Neural crest cell (in vitro differentiated cells): ENCODE results near the gene SLC6A1. TPM values are rescaled to one million over a fixed set of nuclear protein-coding genes. Genes with fewer than 3 reads are reported as not detected.
A peak's percentile ranks its signal among the peaks of the same experiment; 100 is the strongest.

ENCODE experiments used
- DNase-seq: peaks from one replicate; pipeline ENCODE4 v3.0.0; 2021; ENCODE audit warnings: low read depth, mixed read lengths, low spot score
- H3K27ac Mint-ChIP-seq: one replicate; pipeline ENCODE4 v1.8.0; 2021; ENCODE audit warnings: mild to moderate bottlenecking, mixed read lengths; ENCODE audit not compliant: unreplicated experiment
- H3K27me3 Mint-ChIP-seq: 2 replicates; pipeline ENCODE4 v1.8.0; 2021; ENCODE audit warnings: low read depth, mild to moderate bottlenecking, mixed read lengths
- H3K36me3 Mint-ChIP-seq: 2 replicates; pipeline ENCODE4 v1.8.0; 2021; ENCODE audit warnings: low read depth, mild to moderate bottlenecking, mixed read lengths
- H3K4me1 Mint-ChIP-seq: 2 replicates; pipeline ENCODE4 v1.8.0; 2021; ENCODE audit warnings: mixed read lengths
- H3K4me3 Mint-ChIP-seq: one replicate; pipeline ENCODE4 v1.8.0; 2021; ENCODE audit warnings: mild to moderate bottlenecking, mixed read lengths
- H3K9me3 Mint-ChIP-seq: 2 replicates; pipeline ENCODE4 v1.8.0; 2021; ENCODE audit warnings: mixed read lengths
- total RNA-seq: library from RNA; stranded (reverse); gene quantifications from 2 replicates; pipeline ENCODE4 v1.2.1, GENCODE V29; 2021
- TF ChIP-seq, protein P1 (sequence below): fragments of 200-600 bp; sonication (generic); conservative IDR thresholded peaks from 2 replicates; pipeline ENCODE4 v1.5.0; 2021; ENCODE audit warnings: antibody characterized with exemption, mild to moderate bottlenecking

SLC6A1 gene
- total RNA-seq, 1 donor from 2014 or later, result 0.42 TPM

DNA sequence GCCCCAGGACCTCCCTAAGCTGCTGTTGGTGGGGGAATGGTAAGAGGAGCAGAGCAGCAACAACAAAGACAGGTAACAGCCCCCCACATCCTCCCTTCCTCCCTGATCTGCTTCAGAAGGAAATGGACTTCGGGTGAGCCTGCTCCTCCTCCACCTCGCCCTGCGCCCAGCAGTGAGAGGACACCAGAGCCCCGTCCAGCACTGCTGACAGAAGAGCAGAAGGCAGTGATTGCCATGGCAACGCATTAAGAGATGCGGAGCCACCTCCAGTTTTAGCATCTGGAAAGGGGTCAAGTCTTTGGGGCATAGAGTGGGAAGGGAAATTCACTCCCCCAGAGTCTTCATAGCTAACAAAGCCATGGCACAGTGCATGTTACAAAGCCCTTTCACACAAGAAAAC, 84.2 kb downstream of the SLC6A1 start:
- Mint-ChIP-seq H3K36me3 (no peaks in the 10 kb centered on the region), H3K4me3 (no peak overlapping the region), H3K27me3 (no peaks in the 10 kb centered on the region), H3K9me3 (peaks cover 4% of the 10 kb centered on the region), H3K27ac (no peak overlapping the region), H3K4me1 (no peaks in the 10 kb centered on the region)
- DNase-seq, result no peak
- TF ChIP-seq, protein P1, sequence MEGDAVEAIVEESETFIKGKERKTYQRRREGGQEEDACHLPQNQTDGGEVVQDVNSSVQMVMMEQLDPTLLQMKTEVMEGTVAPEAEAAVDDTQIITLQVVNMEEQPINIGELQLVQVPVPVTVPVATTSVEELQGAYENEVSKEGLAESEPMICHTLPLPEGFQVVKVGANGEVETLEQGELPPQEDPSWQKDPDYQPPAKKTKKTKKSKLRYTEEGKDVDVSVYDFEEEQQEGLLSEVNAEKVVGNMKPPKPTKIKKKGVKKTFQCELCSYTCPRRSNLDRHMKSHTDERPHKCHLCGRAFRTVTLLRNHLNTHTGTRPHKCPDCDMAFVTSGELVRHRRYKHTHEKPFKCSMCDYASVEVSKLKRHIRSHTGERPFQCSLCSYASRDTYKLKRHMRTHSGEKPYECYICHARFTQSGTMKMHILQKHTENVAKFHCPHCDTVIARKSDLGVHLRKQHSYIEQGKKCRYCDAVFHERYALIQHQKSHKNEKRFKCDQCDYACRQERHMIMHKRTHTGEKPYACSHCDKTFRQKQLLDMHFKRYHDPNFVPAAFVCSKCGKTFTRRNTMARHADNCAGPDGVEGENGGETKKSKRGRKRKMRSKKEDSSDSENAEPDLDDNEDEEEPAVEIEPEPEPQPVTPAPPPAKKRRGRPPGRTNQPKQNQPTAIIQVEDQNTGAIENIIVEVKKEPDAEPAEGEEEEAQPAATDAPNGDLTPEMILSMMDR, result no peak

DNA sequence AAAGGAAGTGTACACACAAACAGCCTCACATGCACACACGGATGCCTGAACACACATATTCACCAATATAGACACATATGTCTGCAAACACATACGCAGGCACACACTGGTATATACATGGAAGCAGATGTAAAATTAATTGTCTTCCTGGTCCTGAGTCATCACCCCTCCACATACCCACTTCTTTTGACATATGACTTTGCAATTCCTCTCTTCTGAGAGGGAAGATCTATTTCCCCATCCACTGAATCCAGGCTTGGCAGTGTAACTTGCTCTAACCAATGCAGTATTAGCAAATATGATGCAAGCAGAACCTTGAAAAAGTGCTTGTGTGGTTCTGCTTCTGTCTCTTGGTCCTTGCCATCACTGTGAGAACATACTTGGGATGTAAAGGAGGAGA, 84.9 kb downstream of the SLC6A1 start:
- TF ChIP-seq, protein P1, result no peak

DNA sequence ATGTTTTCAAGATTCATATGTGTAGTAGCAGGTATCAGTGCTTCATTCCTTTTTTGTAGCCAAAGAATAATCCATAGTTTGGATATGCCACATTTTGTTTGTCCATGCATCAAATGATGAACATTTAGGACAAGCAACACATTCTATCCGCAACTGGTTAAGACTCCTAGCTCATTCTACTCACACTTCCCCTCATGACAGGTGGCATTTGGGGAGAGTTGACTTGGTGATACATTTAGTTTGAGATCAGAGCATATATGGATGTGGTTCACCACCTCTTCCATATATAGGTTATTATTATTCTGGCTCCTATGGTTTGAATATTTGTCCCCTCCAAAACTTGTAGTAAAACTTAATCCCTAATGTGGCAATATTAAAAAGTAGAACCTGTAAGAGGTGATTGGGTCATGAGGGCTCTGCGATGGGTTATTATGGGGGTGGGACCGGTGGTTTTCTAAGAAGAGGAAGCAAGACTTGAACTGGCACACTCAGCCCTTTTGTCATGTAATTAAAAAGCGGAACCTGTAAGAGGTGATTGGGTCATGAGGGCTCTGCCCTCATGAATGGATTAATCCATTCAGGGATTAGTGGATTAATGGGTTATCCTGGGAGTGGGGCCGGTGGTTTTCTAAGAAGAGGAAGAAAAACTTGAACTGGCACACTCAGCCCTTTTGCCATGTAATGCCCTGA, 86.4 kb downstream of the SLC6A1 start:
- Mint-ChIP-seq H3K9me3 (peaks cover 6% of the 10 kb centered on the region), H3K27me3 (no peaks in the 10 kb centered on the region), H3K27ac (peak overlapping the region; percentile 3), H3K4me3 (no peak overlapping the region), H3K36me3 (no peaks in the 10 kb centered on the region), H3K4me1 (no peaks in the 10 kb centered on the region)
- DNase-seq, result no peak
- TF ChIP-seq, protein P1, result no peak

More for the DNA sequence above, 84.9 kb downstream of the SLC6A1 start:
- Mint-ChIP-seq H3K4me1 (no peaks in the 10 kb centered on the region), H3K27me3 (no peaks in the 10 kb centered on the region), H3K9me3 (peaks cover 6% of the 10 kb centered on the region), H3K27ac (no peak overlapping the region), H3K36me3 (no peaks in the 10 kb centered on the region), H3K4me3 (no peak overlapping the region)
- no peak for DNase-seq

DNA sequence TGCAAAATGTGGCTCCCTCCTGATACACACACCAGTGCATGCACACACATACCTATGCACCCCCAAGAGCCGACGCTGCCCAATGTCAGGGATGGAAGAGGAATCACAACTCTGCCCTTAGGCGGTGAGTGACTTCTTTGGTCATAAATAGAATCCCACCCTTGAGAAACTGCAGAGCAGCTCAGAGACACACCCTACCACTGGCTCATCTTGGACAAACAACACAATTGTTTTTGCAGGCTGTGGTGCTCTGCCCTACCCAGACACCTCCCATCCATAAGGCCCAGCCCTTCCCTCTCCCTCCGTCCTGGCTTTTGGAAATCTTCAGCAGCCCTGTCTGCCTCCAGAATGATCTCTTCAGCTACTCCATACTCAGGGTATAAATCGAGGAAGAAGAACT, 87.9 kb downstream of the SLC6A1 start:
- no peak overlapping the region for H3K4me3 Mint-ChIP-seq
- H3K36me3 Mint-ChIP-seq, result no peaks in the 10 kb centered on the region

DNA sequence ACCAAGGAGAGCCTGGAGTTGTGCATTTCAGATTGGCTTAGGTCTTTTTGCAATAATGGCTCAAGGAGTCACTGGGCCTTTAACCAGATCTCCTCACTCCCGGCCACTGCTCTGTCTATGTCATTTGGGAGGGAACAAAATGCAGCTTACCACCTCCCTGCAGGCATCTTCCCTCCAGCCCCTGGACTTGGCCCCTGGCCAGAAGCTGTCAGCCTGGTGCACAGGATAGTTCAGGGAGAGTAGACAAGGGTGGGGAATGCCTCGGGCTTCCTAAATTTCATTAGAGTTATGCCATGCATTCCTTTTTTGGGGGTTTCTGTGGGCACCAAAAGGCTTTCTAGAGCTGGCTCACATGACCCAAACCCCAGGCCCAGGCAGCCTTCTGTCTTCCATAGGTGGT, 91.5 kb downstream of the SLC6A1 start:
- no peak overlapping the region for H3K27ac Mint-ChIP-seq
- no peaks in the 10 kb centered on the region for H3K4me1 Mint-ChIP-seq
- no peaks in the 10 kb centered on the region for H3K27me3 Mint-ChIP-seq
- TF ChIP-seq, protein P1, result no peak
- H3K9me3 Mint-ChIP-seq, result peaks cover 3% of the 10 kb centered on the region
- no peaks in the 10 kb centered on the region for H3K36me3 Mint-ChIP-seq
- H3K4me3 Mint-ChIP-seq, result no peak overlapping the region
- DNase-seq, result no peak

More for the DNA sequence above, 87.9 kb downstream of the SLC6A1 start:
- Mint-ChIP-seq H3K9me3 (peaks cover 3% of the 10 kb centered on the region), H3K4me1 (no peaks in the 10 kb centered on the region), H3K27me3 (no peaks in the 10 kb centered on the region), H3K27ac (no peak overlapping the region)
- no peak for DNase-seq
- TF ChIP-seq, protein P1, result no peak
